Right renal pelvis (tissue), 4 donors: ENCODE measurements around the gene SUOX. TPM values are rescaled to one million over a fixed set of nuclear protein-coding genes. Genes with fewer than 3 reads are reported as not detected.
"Not testable (repeated sequence)": the region's sequence is repeated elsewhere in the genome, so short reads cannot be mapped to it uniquely, and the experiment has no call there.

Experiments used
- DNase-seq, 4 donors: peaks; one replicate each; pipeline ENCODE4 v3.0.0-alpha.2; 2013; ENCODE audit warnings: low read depth in 4 of 4, low spot score in 3 of 4, missing footprints in 1 of 4
- polyA plus RNA-seq, 4 donors: library from polyadenylated mRNA; unstranded; fragments of 120-200 nt; gene quantifications; one replicate each; pipeline ENCODE4 v1.2.1, GENCODE V29; 2013; ENCODE audit not compliant: insufficient read length in 4 of 4

The SUOX gene
- polyA plus RNA-seq, 4 donors: 44.3 to 52.8 (median 46.7) TPM

DNA sequence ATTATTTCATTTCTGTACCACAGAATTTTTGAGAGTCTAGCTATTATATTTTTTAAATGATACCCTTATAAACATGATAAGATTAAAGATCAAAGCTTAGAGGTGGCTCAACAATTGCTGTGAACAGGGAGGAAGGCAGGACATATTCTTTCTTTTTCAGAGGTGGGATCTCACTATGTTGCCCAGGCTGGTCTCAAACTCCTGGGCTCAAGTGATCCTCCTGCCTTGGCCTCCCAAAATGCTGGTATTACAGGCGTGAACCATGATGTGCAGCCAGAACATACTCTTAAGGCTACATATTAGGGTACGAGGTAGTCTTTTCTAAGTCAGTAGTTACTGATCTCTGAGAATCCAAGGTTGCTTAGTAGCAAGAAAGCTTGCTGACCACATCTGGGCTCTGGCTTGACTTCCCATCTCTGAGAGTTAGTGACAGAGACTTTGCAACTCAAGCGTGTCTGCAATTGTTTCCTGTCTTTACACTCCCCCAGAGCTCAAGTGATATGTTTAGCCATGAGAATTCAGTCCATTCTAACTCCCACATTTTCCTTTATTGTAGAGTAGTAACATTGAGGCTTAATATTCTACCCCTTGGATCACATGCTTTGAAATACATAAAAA, 14.6 kb upstream of the SUOX start:
- DNase-seq: no peak

DNA sequence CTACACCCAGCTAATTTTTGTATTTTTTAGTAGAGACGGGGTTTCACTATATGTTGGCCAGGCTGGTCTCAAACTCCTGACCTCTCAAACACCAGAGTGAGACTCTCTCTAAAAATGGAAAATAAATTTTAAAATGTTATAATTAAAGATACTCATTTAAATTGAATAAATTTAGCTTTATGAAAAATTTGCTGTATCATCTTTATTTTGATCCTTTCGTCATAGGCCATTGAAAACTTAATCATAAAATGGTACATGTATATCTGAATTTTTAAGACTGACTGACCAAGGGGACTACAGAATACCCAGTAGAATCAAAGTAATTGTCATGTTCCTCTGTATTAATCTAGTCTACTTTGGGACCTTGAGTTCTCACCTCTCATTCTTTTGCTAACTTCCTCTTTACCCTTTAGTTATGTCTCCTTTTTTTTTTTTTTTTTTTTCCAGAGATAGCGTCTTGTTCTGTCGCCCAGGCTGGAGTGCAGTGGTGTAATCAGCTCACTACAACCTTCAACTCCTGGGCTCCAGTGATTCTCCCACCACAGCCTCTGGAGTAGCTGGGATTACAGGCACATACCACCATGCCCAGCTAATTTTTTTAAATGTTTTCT, 13.7 kb upstream of the SUOX start:
- no peak for DNase-seq

DNA sequence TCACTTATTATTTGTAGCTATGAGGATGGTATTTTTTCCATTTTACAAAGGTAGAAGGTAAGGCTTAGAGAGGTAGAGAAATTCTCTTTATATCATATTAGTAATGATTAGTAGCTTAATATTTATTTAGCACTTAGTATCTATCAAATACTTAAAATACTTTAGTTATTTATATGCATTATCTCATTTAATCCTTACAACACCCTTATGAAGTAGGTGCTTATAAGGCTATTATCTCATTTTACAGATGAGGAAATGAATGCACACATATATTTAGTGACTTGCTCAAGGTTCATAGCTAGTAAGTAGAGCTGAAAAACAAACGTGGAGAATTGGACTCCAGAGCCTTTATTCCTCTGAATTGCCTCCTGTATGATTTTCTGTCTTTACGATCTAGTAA, 12.2 kb upstream of the SUOX start:
- no peak for DNase-seq

DNA sequence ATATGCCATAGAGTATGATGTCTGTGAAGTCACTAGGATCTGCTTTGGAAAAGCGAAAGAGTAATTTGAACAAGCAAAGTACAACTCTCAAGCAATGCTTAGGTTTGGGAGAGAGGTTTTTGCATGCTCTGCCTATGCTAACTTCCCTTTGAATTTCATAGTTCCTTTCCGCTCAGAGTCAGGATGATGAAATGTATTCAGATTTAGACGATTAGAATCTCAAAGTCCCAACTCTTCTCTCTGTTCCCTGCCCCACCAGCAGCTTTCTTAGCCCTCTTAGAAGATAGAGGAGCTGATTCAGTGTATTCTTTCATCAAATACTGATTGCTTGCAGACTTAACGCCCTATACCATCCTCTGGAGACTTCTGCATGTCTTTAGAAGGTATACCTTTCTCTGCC, 11.7 kb upstream of the SUOX start:
- no peak for DNase-seq

DNA sequence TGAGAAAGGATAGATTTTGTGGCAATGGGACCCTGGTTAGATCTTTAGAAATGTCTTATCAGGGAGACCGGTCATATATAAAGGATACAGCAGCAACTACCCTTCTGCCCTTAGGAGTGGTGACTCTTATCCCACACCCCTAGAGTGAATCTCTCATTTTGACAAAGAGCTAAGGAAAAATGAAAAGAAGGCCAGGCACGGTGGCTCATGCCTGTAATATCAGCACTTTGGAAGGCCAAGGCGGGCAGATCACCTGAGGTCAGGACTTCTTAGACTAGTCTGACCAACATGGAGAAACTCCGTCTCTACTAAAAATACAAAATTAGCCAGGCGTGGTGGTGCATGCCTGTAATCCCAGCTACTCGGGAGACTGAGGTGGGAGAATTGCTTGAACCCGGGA, 11.1 kb upstream of the SUOX start:
- DNase-seq: not testable (repeated sequence)

DNA sequence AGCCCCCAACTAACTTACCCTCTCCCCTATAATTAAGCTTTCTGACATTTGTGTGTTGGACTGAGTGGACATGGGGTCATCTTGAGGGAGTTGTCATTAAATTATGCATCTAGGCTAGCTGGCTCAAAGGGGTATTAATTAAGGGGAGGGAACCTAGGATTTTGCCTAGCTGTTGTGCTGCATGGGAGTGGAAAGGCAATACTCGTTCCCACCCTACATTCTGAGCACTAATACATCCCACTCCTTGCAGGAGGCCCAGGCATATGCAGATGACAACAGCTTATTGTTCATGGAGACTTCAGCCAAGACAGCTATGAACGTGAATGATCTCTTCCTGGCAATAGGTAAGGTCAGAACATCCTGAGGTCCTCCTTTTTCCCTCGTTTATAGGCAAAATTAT, 6.0 kb upstream of the SUOX start:
- no peak for DNase-seq

DNA sequence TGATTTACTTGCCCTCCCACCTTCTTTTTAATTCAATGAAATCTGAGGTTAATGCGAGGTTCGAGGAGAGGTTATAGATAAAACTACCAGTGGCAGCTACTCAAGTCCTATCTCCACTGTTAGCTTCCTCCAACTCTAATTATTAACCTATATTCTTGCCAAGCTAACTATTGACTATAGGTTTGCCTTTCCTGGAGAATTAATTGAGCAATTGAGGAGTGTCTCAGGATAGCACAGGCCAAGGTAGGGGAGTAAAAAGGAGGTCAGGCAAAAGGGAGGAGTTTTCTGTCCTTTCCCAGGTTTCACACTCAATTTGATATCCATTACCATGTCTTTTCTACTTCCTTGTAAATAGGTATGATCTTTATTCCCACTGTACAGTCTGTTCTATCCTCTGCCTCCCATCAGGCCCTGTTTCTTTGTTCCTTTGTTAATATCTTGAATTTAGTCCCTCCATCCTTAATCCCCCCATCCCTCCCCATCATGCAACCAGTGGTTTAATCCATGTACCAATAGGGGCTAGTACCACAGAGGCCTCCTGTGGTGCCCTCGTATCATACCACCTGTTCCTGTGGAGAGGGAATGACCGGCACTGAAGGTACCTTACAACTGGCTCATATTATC, 3.7 kb upstream of the SUOX start:
- DNase-seq: no peak

DNA sequence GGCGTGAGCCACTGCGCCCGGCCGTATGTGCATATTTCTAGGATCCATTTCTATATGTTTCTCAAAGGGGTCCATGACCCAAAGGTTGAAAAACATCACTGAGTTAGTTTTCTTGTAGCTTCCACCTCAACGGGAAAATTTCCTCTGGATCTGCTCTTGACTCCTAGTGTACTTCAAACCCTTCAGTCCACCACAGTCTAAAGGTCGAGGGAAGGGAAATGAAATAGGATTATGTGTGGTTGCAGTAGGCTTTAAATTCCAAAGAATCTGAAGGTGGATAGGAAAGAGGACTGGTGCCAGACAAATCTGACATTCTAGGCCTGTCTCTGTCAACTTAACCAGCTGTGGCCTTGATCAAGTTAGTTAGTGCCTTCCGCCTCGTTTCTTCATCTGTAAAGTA, 1.7 kb upstream of the SUOX start:
- no peak for DNase-seq

DNA sequence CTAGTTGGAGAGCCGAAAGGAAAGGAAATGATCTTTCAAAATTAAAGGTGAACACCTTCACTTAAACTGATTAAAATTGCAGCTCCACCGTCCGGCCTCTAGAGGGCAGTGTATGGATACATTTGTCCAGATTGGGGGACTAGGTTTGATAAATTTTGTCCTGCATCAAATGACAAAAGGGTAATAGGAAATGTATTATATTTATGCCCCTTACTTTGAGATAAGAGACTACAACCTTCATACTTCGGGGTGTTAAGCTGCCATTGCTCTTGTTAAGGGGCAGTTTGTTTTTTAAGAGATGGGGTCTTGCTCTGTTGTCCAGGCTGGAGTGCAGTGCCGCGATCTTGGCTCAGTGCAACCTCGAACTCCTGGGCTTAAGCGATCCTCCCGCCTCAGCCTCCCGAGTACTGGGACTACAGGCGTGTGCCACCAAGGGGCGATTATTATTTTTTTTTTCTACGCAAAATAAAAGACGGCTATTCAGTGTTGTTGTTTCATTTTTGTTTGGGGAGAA, 818 bp upstream of the SUOX start:
- peak in 1 of 4 donors; percentile 63 for DNase-seq

DNA sequence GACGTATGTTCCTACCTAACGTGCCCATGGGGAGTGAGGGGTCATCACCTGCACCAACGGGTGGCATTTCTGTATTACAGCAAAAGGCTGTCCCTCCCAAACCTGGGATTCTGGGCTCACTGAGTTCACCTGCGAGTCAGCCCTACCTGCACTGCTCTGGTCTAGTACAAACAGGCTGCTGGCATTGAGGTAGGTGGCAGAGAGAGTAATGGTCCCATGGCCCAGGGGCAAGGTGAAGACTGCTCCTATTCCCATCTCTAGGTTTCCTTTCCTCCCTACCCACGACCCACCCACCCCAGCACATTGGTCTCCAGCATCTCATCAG, 421 bp downstream of the SUOX start:
- no peak for DNase-seq

DNA sequence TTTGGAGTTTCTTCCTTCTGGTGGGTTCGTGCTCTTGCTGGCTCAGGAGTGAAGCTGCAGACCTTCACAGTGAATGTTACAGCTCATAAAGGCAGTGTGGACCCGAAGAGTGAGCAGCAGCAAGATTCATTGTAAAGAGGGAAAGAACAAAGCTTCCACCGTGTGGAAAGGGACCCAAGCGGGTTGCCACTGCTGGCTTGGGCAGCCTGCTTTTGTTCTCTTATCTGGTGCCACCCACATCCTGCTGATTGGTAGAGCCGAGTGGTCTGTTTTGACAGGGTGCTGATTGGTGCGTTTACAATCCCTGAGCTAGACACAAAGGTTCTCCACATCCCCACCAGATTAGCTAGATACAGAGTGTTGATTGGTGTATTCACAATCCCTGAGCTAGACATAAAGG, 2.4 kb downstream of the SUOX start:
- not testable (repeated sequence) for DNase-seq

DNA sequence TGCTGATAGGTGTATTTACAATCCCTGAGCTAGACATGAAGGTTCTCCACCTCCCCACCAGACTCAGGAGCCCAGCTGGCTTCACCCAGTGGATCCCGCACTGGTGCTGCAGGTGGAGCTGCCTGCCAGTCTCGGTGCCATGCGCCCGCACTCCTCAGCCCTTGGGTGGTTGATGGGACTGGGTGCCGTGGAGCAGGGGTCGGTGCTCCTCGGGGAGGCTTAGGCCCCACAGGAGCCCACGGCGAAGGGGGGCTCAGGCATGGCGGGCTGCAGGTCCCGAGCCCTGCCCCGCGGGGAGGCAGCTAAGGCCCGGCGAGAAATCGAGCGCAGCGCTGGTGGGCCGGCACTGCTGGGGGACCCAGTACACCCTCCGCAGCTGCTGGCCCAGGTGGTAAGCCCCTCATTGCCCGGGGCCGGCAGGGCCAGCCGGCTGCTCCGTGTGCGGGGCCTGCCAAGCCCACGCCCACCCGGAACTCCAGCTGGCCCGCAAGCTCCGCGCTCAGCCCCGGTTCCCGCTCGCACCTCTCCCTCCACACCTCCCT, 3.0 kb downstream of the SUOX start:
- DNase-seq: not testable (repeated sequence)

DNA sequence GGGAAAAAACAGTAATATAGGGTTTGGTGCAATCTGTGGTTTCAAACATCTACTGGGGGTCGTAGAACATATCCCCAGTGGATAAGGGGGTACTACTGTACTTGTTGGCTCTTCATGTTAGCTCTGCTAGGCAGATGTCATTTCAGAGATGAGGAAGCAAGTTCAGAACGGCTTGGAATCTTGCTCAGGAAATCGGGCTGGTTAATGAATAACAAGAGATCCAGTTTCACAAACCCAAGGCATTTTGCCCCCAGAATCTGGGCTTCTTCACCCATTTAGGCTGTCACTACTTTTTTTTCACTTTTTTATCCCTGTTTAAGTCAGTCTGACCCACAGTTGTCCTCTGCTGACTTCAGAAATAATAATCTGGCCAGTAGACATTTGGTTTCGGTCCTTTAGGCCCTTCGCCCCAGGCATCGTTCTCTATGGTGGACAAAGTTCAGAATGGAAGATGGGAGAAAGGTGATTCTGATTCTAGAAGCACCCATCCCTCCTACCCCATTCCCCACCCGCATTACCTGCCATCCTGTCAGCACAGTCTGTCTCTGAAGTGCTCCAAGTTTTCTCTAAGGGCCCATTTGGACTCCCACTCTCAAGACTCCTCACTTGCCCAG, 4.5 kb downstream of the SUOX start:
- DNase-seq: no peak

DNA sequence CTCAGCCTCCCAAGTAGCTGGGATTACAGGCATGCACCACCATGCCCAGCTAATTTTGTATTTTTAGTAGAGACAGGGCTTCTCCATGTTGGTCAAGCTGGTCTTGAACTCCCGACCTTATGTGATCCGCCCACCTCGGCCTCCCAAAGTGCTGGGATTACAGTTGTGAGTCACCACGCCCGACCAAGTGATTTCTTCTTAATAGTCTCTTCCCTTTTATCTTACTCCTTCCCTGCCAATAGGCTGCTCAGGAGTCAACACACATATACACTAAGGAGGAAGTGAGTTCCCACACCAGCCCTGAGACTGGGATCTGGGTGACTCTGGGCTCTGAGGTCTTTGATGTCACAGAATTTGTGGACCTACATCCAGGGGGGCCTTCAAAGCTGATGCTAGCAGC, 6.3 kb downstream of the SUOX start:
- DNase-seq: not testable (repeated sequence)

DNA sequence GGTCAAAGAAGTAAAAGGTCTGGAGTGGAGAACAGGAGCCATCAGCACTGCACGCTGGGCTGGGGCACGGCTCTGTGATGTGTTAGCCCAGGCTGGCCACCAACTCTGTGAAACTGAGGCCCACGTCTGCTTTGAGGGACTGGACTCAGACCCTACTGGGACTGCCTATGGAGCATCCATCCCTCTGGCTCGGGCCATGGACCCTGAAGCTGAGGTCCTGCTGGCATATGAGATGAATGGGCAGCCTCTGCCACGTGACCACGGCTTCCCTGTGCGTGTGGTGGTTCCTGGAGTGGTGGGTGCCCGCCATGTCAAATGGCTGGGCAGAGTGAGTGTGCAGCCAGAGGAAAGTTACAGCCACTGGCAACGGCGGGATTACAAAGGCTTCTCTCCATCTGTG, 7.1 kb downstream of the SUOX start:
- no peak for DNase-seq

DNA sequence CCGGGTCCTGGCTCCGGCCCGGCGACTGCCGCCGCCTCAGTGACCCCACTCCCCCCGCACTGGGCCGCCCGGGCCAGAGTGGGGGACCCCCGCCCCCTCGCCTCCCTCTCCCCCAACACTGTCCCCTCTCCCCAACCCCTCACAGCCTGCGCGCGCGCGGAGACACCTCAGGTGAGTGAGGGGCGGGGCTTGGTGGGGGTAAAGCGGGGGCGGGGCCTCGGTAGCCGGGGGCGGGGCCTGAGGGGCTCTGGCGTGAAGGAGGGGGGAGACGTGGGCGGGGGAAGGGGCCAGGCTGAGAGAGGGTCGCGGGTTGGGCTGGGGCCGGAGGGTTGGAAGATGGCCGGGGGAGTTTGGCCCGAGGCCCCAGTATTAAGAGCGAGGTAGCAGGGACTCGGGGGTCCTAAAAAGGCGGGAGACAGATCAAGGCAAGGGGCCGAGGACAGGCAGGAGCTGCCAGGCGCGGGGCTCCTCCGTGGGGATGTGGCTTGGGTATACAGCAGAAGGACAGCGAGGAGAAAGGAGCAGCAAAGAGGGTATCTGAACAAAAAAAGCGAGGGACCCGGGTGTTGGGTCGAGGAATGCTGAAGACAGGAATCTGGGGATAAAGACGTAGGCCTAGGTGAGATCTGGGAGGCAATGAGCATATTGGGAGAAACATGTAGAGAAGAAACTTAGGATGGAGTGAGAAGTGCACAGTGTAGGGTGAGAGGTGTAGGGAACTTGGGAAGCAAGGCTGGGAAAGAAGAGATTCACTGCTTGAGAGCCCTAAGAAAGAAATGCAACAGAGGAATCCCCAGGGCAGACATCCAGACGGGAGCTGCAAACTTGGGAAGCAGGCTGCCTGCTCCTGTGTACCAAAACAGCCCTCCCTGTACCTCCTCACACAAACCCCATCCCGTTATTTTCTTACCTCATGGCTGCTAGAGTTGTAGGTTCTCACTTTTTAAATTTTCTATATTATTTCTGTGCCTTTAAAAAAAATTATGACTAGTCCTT, 10.8 kb downstream of the SUOX start:
- no peak for DNase-seq

DNA sequence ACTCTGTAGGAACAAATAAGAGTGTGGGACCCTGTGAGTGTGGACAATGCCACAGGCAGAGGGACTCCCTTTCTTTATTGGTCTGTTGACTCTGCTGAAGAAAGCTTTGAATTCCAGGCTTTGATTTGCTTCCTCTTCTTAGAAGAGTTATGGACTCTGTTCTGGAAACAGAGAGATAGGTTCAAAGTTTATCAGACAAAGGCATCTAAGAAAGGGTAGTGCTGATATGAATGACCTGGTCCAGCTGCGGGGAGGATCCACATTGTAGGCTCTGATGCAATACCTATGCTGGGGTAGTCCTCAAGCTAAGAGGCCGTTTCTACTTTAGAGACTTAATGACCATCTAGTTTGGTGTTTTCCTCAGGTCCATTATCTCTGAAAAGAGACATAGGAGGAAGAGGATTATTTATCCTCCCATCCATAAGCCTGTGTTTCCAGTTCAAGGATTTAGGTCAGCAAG, 13.1 kb downstream of the SUOX start:
- DNase-seq: no peak

DNA sequence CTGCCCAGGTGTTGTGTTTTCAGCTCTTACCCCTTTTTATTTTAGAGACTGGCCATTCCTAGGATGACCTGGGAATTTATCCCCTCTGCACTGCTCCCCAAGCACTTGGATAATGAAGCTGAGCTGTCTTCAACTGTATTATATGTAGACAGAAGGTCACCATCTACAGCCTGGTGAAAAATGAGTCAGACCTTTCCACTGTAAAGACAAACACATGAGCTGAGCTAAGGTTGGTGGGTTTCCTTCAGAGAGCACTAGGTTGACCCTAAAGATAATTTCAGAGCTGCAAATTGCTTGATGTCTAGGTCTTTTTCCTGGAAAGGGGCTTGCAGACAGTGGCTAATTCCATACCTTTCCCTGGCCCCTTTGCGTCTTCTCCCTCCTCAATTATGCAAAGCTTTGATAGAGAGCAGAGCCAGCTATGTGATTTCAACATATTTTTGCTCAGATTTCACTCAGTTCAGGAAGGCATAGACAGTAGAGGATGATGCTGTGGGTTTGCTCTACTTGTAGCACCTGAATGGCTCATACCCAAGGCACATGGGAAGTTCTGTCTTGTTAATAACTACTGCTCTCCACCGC, 14.5 kb downstream of the SUOX start:
- DNase-seq: no peak

DNA sequence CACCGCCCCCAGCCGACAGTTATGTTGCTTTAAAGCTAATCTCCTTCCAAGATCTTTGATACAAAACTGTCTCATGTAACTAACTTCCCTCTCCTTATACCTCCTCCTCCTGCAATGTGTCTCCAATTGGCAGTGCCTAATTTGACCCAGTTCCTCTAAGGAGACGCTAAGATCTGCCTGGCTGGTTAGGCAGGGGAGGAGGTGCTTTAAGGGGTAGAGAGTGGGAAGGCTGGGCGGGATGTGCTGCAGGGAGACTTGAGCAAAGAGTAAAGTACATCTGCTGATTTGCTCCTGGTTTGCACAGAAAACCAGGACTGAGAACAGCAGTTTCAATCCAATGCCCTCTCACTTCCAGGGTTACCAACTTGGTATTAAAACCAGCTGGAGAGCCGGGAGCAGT, 16.4 kb downstream of the SUOX start:
- DNase-seq: no peak

DNA sequence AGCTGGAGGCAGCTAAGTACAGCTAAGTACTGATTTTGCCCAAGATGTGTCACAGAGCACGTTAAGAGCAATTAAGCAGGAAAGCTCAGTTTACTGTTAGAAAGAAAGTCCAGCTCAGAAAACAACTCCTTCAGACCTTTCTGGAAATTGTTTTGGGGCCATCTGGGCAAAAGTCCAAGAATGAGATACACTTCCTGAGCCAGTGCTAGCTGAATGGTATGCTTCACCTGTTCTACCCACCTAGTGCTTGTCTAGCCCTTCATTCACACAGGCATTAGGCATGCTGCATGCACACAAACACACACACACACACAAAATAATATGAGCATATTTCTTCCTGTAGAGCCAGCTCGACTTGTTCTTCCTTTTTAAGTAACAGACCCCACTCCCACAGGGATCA, 17.1 kb downstream of the SUOX start:
- DNase-seq: peak in 1 of 4 donors; percentile 69
